Loucy (cell line): ENCODE measurements around the gene BCR.

Source experiments
- CTCF ChIP-seq: fragments of 200-600 bp; sonication (generic); conservative IDR thresholded peaks from 2 replicates; pipeline ENCODE4 v1.5.1; 2014; ENCODE audit warnings: mild to moderate bottlenecking, antibody characterized with exemption, low read length
- EZH2phosphoT487 ChIP-seq: fragments of 200-600 bp; IDR thresholded peaks from 2 replicates; pipeline ENCODE4 v1.6.1; 2018; ENCODE audit warnings: antibody characterized with exemption, mild to moderate bottlenecking, moderate library complexity, borderline replicate concordance

- no peak for TF ChIP-seq CTCF
- no peak for TF ChIP-seq EZH2phosphoT487
Observed at GRCh38 chr22:23264610-23265367, 84.5 kb downstream of the BCR start.
